Measurements from ENCODE around the gene ADAMTS20.
A peak's percentile ranks its signal among the peaks of the same experiment; 100 is the strongest.
"Not testable (repeated sequence)": the region's sequence is repeated elsewhere in the genome, so short reads cannot be mapped to it uniquely, and the experiment has no call there.

ADAMTS20 gene

GRCh38 chr12:43406801-43407200, 145.2 kb downstream of the ADAMTS20 start:
- Histone ChIP-seq H3K27me3 (ENCODE audit: insufficient read depth, low read length) (no peaks in the 10 kb centered on the region), H3K9ac (ENCODE audit: low read depth, low read length) (no peak overlapping the region), H3K36me3 (ENCODE audit: insufficient read depth, low read depth, low read length) (no peaks in the 10 kb centered on the region), H3K27ac (ENCODE audit: low read length) (no peak overlapping the region), H3K4me1 (ENCODE audit: insufficient read depth, low read length) (no peaks in the 10 kb centered on the region; the same call in 1 of the 2 replicates), H3K9me3 (ENCODE audit: insufficient read depth, low read depth, low read length) (no peaks in the 10 kb centered on the region), H3K4me3 (ENCODE audit: low read length) (no peak overlapping the region)

DNA sequence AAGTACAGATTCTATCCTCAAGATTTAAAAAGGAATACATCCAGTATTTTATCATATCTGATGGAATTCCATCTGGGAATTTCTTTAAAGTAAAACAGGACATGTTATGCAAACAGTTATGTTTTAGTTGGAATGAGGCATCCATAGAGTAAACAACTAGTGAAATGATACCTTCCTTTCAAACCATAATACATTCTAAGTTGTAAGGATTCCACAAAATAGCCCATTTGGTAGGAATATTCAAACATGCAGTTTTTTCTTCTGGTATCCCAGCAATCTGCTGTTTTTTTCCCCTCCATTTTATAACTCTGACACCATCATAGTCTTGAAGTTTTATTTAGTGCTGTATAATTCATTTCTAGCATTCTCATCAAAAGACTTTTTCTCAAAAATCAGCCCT, 149.6 kb downstream of the ADAMTS20 start:
- Histone ChIP-seq H3K27me3 (ENCODE audit: insufficient read depth, low read length) (no peaks in the 10 kb centered on the region), H3K4me1 (ENCODE audit: insufficient read depth, low read length) (no peaks in the 10 kb centered on the region), H3K36me3 (ENCODE audit: insufficient read depth, low read depth, low read length) (no peaks in the 10 kb centered on the region), H3K4me3 (ENCODE audit: low read length) (no peak overlapping the region), H3K9me3 (ENCODE audit: insufficient read depth, low read depth, low read length) (no peaks in the 10 kb centered on the region), H3K9ac (ENCODE audit: low read depth, low read length) (no peak overlapping the region), H3K27ac (ENCODE audit: low read length) (no peak overlapping the region)

- no peaks in the 10 kb centered on the region for H3K36me3 ChIP-seq (ENCODE audit: insufficient read depth, low read depth, low read length)
- H3K4me1 ChIP-seq (ENCODE audit: insufficient read depth, low read length), result no peaks in the 10 kb centered on the region
- no peak overlapping the region for H3K9ac ChIP-seq (ENCODE audit: low read depth, low read length)
- H3K27ac ChIP-seq (ENCODE audit: low read length), result no peak overlapping the region
- no peaks in the 10 kb centered on the region for H3K27me3 ChIP-seq (ENCODE audit: insufficient read depth, low read length)
- no peak overlapping the region for H3K4me3 ChIP-seq (ENCODE audit: low read length)
- H3K9me3 ChIP-seq (ENCODE audit: insufficient read depth, low read depth, low read length), result no peaks in the 10 kb centered on the region
Observed at GRCh38 chr12:43401096-43401495, 150.9 kb downstream of the ADAMTS20 start.

- H3K27ac ChIP-seq (ENCODE audit: low read length), result no peak overlapping the region
- no peaks in the 10 kb centered on the region for H3K27me3 ChIP-seq (ENCODE audit: insufficient read depth, low read length)
- H3K4me1 ChIP-seq (ENCODE audit: insufficient read depth, low read length), result no peaks in the 10 kb centered on the region
- H3K9me3 ChIP-seq (ENCODE audit: insufficient read depth, low read depth, low read length), result no peaks in the 10 kb centered on the region
- no peak overlapping the region for H3K4me3 ChIP-seq (ENCODE audit: low read length)
- H3K9ac ChIP-seq (ENCODE audit: low read depth, low read length), result no peak overlapping the region
- no peaks in the 10 kb centered on the region for H3K36me3 ChIP-seq (ENCODE audit: insufficient read depth, low read depth, low read length)
Observed at GRCh38 chr12:43396671-43397070, 155.3 kb downstream of the ADAMTS20 start.

GRCh38 chr12:43392116-43392515, 159.9 kb downstream of the ADAMTS20 start:
- no peak overlapping the region for H3K4me3 ChIP-seq (ENCODE audit: low read length)
- H3K4me1 ChIP-seq (ENCODE audit: insufficient read depth, low read length), result no peaks in the 10 kb centered on the region
- H3K27me3 ChIP-seq (ENCODE audit: insufficient read depth, low read length), result no peaks in the 10 kb centered on the region
- H3K9me3 ChIP-seq (ENCODE audit: insufficient read depth, low read depth, low read length), result no peaks in the 10 kb centered on the region
- no peak overlapping the region for H3K27ac ChIP-seq (ENCODE audit: low read length)
- no peak overlapping the region for H3K9ac ChIP-seq (ENCODE audit: low read depth, low read length)
- no peaks in the 10 kb centered on the region for H3K36me3 ChIP-seq (ENCODE audit: insufficient read depth, low read depth, low read length)

DNA sequence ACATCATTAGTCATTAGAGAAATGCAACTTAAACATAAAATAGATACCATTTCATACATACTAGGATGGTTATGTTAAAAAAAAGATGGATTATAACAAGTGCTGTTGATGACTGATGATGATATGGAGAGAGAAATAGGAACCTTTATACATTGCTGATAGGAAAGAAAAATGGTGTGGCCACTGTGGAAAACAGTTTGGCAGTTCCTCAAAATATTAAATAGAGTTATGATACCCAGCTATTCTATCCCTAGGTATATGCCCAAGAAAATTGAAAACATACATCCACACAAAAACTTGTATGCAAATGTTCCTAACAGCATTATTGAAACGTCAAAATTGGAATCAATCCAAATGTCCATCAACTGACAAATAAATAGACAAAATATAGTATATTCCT, 170.1 kb downstream of the ADAMTS20 start:
- no peak overlapping the region for H3K27ac ChIP-seq (ENCODE audit: low read length)
- H3K36me3 ChIP-seq (ENCODE audit: insufficient read depth, low read depth, low read length), result no peaks in the 10 kb centered on the region
- H3K4me3 ChIP-seq (ENCODE audit: low read length), result no peak overlapping the region
- H3K27me3 ChIP-seq (ENCODE audit: insufficient read depth, low read length), result no peaks in the 10 kb centered on the region
- no peak overlapping the region for H3K9ac ChIP-seq (ENCODE audit: low read depth, low read length)
- H3K4me1 ChIP-seq (ENCODE audit: insufficient read depth, low read length), result no peaks in the 10 kb centered on the region
- peaks cover 21% of the 10 kb centered on the region; the same call in 1 of the 2 replicates for H3K9me3 ChIP-seq (ENCODE audit: insufficient read depth, low read depth, low read length)

DNA sequence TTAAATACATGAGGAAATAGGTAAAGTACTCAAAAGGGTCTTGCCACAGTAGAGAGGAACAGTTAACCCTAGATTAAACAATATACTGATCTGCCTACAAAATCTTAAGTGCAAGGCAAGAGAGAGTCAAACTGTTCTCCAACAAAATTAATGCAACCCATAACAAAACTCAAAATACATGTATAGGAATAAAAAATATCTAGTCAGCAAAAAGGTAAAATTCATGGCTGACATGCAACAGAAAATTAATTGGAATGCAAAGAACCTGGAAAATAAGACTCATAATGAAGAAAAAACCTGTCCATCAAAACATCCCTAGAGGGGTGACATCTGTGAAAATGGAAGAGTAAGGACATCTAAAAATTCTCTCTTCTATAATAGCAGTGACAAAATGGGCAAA, 173.6 kb downstream of the ADAMTS20 start:
- Histone ChIP-seq H3K9ac (ENCODE audit: low read depth, low read length) (no peak overlapping the region), H3K27ac (ENCODE audit: low read length) (no peak overlapping the region), H3K4me1 (ENCODE audit: insufficient read depth, low read length) (no peaks in the 10 kb centered on the region), H3K36me3 (ENCODE audit: insufficient read depth, low read depth, low read length) (no peaks in the 10 kb centered on the region), H3K27me3 (ENCODE audit: insufficient read depth, low read length) (no peaks in the 10 kb centered on the region), H3K9me3 (ENCODE audit: insufficient read depth, low read depth, low read length) (peaks cover 19% of the 10 kb centered on the region; the same call in 1 of the 2 replicates), H3K4me3 (ENCODE audit: low read length) (no peak overlapping the region)

- H3K36me3 ChIP-seq (ENCODE audit: insufficient read depth, low read depth, low read length), result no peaks in the 10 kb centered on the region
- 0 out of 2 replicates have a peak, but pooled peaks cover 4% of the 10 kb centered on the region for H3K4me1 ChIP-seq (ENCODE audit: insufficient read depth, low read length)
- no peak overlapping the region for H3K27ac ChIP-seq (ENCODE audit: low read length)
- no peak overlapping the region for H3K4me3 ChIP-seq (ENCODE audit: low read length)
- H3K9ac ChIP-seq (ENCODE audit: low read depth, low read length), result no peak overlapping the region
- H3K27me3 ChIP-seq (ENCODE audit: insufficient read depth, low read length), result no peaks in the 10 kb centered on the region
- no peaks in the 10 kb centered on the region for H3K9me3 ChIP-seq (ENCODE audit: insufficient read depth, low read depth, low read length)
Observed at GRCh38 chr12:43370263-43370662, 181.7 kb downstream of the ADAMTS20 start.

GRCh38 chr12:43362910-43363694, 188.9 kb downstream of the ADAMTS20 start:
- Histone ChIP-seq H3K9ac (ENCODE audit: low read depth, low read length) (no peak overlapping the region), H3K4me1 (ENCODE audit: insufficient read depth, low read length) (peaks cover 4% of the 10 kb centered on the region; the same call in 1 of the 2 replicates), H3K27me3 (ENCODE audit: insufficient read depth, low read length) (no peaks in the 10 kb centered on the region), H3K4me3 (ENCODE audit: low read length) (no peak overlapping the region), H3K27ac (ENCODE audit: low read length) (peak overlapping the region; percentile 20), H3K36me3 (ENCODE audit: insufficient read depth, low read depth, low read length) (no peaks in the 10 kb centered on the region), H3K9me3 (ENCODE audit: insufficient read depth, low read depth, low read length) (no peaks in the 10 kb centered on the region)

DNA sequence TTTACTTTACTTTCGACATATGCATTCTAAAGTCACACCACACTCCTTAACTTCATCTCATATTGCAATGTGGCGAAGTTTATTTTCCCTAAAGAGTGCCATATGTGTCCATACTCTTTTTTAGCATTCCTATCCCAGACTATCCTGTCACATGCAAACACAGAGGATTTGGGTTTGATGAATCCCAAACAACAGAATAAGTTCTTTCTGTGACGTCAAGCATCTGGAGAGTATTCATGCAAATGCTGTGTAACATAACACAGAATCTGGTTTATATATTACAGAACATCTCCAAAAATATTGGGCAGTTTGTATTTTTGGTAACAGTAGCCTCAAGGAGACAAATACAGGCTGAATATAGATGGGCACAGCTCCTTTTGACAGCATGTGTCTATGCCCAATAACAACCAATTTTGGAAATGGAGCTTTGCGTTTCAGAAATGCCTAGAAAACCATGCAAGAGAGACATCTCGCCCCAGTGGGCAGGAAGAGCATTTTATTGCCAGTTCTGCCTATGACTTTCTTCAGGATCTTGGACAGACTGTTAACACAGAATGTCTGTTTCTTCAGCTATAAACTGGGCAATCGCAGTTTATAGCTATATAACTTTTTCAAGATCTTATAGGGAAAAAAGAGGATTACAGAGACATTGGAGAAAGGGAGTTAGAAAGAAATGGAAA, 190.8 kb downstream of the ADAMTS20 start:
- Histone ChIP-seq H3K27ac (ENCODE audit: low read length) (no peak overlapping the region), H3K27me3 (ENCODE audit: insufficient read depth, low read length) (no peaks in the 10 kb centered on the region), H3K9ac (ENCODE audit: low read depth, low read length) (no peak overlapping the region), H3K4me1 (ENCODE audit: insufficient read depth, low read length) (no peaks in the 10 kb centered on the region; the same call in 1 of the 2 replicates), H3K4me3 (ENCODE audit: low read length) (no peak overlapping the region), H3K9me3 (ENCODE audit: insufficient read depth, low read depth, low read length) (no peaks in the 10 kb centered on the region), H3K36me3 (ENCODE audit: insufficient read depth, low read depth, low read length) (no peaks in the 10 kb centered on the region)

- H3K4me1 ChIP-seq (ENCODE audit: insufficient read depth, low read length); H3K4me3 ChIP-seq (ENCODE audit: low read length); H3K9ac ChIP-seq (ENCODE audit: low read depth, low read length); H3K36me3 ChIP-seq (ENCODE audit: insufficient read depth, low read depth, low read length); H3K27ac ChIP-seq (ENCODE audit: low read length); H3K9me3 ChIP-seq (ENCODE audit: insufficient read depth, low read depth, low read length); H3K27me3 ChIP-seq (ENCODE audit: insufficient read depth, low read length): not testable (repeated sequence)
Observed at GRCh38 chr12:43360001-43360400, 192.0 kb downstream of the ADAMTS20 start.

GRCh38 chr12:43357141-43357540, 194.9 kb downstream of the ADAMTS20 start:
- no peaks in the 10 kb centered on the region for H3K9me3 ChIP-seq (ENCODE audit: insufficient read depth, low read depth, low read length)
- H3K9ac ChIP-seq (ENCODE audit: low read depth, low read length), result no peak overlapping the region
- no peak overlapping the region for H3K27ac ChIP-seq (ENCODE audit: low read length)
- no peak overlapping the region for H3K4me3 ChIP-seq (ENCODE audit: low read length)
- no peaks in the 10 kb centered on the region for H3K4me1 ChIP-seq (ENCODE audit: insufficient read depth, low read length)
- H3K27me3 ChIP-seq (ENCODE audit: insufficient read depth, low read length), result no peaks in the 10 kb centered on the region
- no peaks in the 10 kb centered on the region for H3K36me3 ChIP-seq (ENCODE audit: insufficient read depth, low read depth, low read length)

Data from iPS-20b (cell line).